ENCODE data around the gene JMJD7. TPM values are rescaled to one million over a fixed set of nuclear protein-coding genes. Genes with fewer than 3 reads are reported as not detected.
A peak's percentile ranks its signal among the peaks of the same experiment; 100 is the strongest.
"Not testable (repeated sequence)": the region's sequence is repeated elsewhere in the genome, so short reads cannot be mapped to it uniquely, and the experiment has no call there.

JMJD7 gene
- total and polyA plus RNA-seq, 5 donors from 2014 or later: 17.0 to 42.2 (median 25.9) TPM

DNA sequence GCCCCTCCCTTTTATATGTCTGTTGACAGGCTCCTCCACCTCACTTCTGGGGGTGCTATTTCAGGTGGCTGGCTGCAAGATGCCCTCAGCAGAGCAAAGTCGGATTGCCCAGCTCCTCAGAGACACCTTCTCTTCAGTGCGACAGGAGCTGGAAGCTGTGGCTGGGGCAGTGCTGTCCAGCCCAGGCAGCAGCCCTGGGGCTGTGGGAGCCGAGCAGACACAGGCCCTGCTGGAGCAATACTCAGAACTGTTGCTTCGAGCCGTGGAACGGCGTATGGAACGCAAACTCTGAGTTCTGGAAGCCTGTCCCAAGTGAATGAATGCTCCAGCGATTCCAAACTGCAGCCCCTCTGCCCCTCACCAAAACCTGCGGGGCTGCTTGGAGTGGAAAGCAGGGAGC is 2.7 kb upstream of the JMJD7 start:
- H3K4me1 ChIP-seq (ENCODE audit: control insufficient read depth, insufficient read depth, low read length, poor library complexity, severe bottlenecking): peaks cover 27% of the 10 kb centered on the region
- no peaks in the 10 kb centered on the region for H3K27me3 ChIP-seq (ENCODE audit: control insufficient read depth, insufficient read depth, low read length)
- ATAC-seq (ENCODE audit: low read depth in 2 of 2) (no peak), DNase-seq (no peak)
- peaks cover 20% of the 10 kb centered on the region for H3K36me3 ChIP-seq (ENCODE audit: control insufficient read depth, insufficient read depth, low read length)
- H3K4me1 Mint-ChIP-seq: peaks cover 9 to 26% (median 12%) of the 10 kb centered on the region in 4 donors
- H3K36me3 Mint-ChIP-seq: peaks cover 6% of the 10 kb centered on the region
- H3K9me3 ChIP-seq (ENCODE audit: control insufficient read depth in 2 of 2, low read length in 2 of 2): no peaks in the 10 kb centered on the region
- H3K9me3 Mint-ChIP-seq: peaks cover 0 to 2% (median 0%) of the 10 kb centered on the region in 7 donors
- peak overlapping the region in 2 of 4 donors; percentile 7 to 66 for H3K4me3 Mint-ChIP-seq
- no peak overlapping the region for H3K27ac Mint-ChIP-seq
- H3K27ac ChIP-seq (ENCODE audit: insufficient read depth, low read length, poor library complexity, severe bottlenecking): no peak overlapping the region
- no peak overlapping the region for H3K4me3 ChIP-seq (ENCODE audit: low read depth, low read length)
- H3K27me3 Mint-ChIP-seq: no peaks in the 10 kb centered on the region

DNA sequence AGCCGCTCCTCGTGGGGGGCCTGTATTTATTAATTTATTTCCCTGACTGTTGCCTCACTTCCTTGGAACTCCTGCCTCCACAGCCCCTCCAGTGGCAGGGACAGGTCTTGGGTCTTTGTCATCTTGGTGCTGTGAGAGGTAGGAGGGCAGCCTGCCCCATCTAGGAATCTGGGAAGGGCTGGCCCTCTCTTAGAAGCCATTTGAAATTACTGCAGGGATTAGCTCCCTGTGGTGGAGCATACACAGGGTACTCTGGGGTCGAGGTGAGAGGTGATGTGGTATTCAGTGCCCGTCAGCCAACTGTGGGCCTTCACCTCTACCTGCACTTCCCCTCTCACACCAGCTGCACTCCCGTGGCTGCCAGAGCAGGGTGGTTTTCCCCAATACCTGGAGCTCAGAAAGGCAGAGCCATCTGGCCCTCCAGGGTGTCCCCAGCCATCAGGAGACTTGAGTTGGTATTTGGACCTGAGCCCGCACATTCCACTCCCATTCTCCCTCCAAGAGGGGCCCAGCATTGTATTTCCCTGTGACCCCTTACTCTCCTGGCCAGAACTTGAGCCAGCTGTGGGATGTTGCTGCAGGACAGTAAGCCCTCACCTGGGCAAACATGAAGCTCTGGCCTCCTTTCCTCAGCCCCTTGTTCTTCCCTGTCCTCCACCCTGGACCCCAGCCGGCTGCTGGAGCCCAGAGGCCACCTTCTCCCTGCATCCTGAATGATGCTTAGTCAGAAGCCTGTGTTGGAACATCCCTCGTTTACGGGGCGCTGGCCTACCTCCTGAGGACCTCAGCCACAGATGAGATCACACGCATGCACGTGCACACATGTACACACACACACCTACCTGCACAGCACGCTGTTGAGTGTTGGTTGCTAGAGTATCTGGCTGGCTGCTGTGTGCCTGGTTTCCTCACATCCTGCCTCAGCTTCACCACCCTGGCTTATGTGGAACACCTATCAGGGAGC is 2.0 kb upstream of the JMJD7 start:
- Histone ChIP-seq H3K4me1 (ENCODE audit: control insufficient read depth, insufficient read depth, low read length, poor library complexity, severe bottlenecking) (peaks cover 34% of the 10 kb centered on the region), H3K4me3 (ENCODE audit: low read depth, low read length) (no peak overlapping the region), H3K27ac (ENCODE audit: insufficient read depth, low read length, poor library complexity, severe bottlenecking) (no peak overlapping the region), H3K9me3 (ENCODE audit: control insufficient read depth in 2 of 2, low read length in 2 of 2) (no peaks in the 10 kb centered on the region), H3K36me3 (ENCODE audit: control insufficient read depth, insufficient read depth, low read length) (peaks cover 20% of the 10 kb centered on the region), H3K27me3 (ENCODE audit: control insufficient read depth, insufficient read depth, low read length) (no peaks in the 10 kb centered on the region)
- H3K36me3 Mint-ChIP-seq: peaks cover 3% of the 10 kb centered on the region
- H3K27ac Mint-ChIP-seq: peak overlapping the region in 2 of 3 donors; percentile 10 to 83
- peaks cover 0 to 2% (median 0%) of the 10 kb centered on the region in 7 donors for H3K9me3 Mint-ChIP-seq
- peaks cover 9 to 31% (median 13%) of the 10 kb centered on the region in 4 donors for H3K4me1 Mint-ChIP-seq
- no peak for ATAC-seq (ENCODE audit: low read depth in 2 of 2)
- DNase-seq: no peak
- H3K27me3 Mint-ChIP-seq: no peaks in the 10 kb centered on the region
- H3K4me3 Mint-ChIP-seq: peak overlapping the region; percentile 44 to 99 (median 92)

DNA sequence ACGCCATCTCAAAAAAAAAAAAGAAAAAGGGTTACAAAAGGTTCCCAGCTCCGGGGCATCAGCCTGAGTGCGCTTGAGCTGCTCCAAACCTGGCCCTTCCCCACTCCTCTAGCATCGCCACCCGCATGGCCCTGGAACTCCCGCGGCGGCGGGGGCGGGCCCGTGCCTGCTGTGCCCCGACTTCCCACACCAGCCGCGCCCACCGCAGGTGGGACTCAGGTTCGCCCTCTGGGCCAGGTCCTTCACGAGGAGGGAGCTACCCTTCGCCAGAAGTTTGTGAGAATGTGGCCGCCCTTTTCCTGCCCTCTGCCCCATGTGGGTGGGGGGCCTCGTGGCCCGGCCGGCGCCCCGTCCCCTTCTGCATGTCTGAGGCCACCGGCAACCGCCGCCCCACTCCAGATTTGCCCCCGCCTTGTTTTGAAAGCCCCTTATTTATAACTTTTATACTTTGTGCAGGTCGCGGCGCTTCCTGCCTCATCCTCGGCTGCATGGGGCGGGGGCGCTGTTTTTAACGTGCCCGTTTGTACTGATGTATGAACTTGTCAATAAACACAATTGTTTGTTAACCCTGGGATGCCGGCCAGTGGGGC is 507 bp upstream of the JMJD7 start:
- Mint-ChIP-seq H3K4me3 (peak overlapping the region; percentile 92 to 99 (median 94)), H3K9me3 (peaks cover 0 to 2% (median 0%) of the 10 kb centered on the region in 7 donors), H3K27ac (peak overlapping the region; percentile 45 to 96 (median 91)), H3K36me3 (peaks cover 6% of the 10 kb centered on the region), H3K4me1 (peaks cover 9 to 46% (median 25%) of the 10 kb centered on the region in 4 donors), H3K27me3 (peaks cover 5% of the 10 kb centered on the region)
- peak; percentile 1 to 19 for ATAC-seq (ENCODE audit: low read depth in 2 of 2)
- Histone ChIP-seq H3K27ac (ENCODE audit: insufficient read depth, low read length, poor library complexity, severe bottlenecking) (peak overlapping the region; percentile 74), H3K4me3 (ENCODE audit: low read depth, low read length) (no peak overlapping the region), H3K4me1 (ENCODE audit: control insufficient read depth, insufficient read depth, low read length, poor library complexity, severe bottlenecking) (peaks cover 50% of the 10 kb centered on the region), H3K9me3 (ENCODE audit: control insufficient read depth in 2 of 2, low read length in 2 of 2) (no peaks in the 10 kb centered on the region), H3K27me3 (ENCODE audit: control insufficient read depth, insufficient read depth, low read length) (no peaks in the 10 kb centered on the region), H3K36me3 (ENCODE audit: control insufficient read depth, insufficient read depth, low read length) (peaks cover 12% of the 10 kb centered on the region)
- DNase-seq: peak in 1 of 3 donors; percentile 52

DNA sequence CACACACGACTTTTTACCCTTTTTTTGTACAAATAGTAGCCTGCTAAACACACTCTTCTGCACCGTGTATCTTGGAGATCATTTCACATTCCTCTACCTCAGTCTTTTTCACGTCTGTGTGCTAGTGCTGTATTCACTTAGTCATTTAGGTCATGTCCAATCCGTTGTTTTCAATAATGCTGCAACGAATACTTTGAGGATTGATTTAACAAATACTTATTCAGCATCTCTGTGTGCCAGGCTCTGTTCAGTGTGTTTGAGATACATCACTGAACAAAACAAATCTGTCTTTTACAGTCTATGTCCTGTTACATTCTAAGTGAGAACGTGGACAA is 882 bp downstream of the JMJD7 start:
- H3K9me3 ChIP-seq (ENCODE audit: control insufficient read depth in 2 of 2, low read length in 2 of 2): no peaks in the 10 kb centered on the region
- H3K4me1 Mint-ChIP-seq: peaks cover 9 to 58% (median 36%) of the 10 kb centered on the region in 4 donors
- H3K27ac Mint-ChIP-seq: peak overlapping the region in 2 of 3 donors; percentile 91 to 96
- H3K27me3 Mint-ChIP-seq: peaks cover 5% of the 10 kb centered on the region
- H3K27me3 ChIP-seq (ENCODE audit: control insufficient read depth, insufficient read depth, low read length): no peaks in the 10 kb centered on the region
- H3K36me3 Mint-ChIP-seq: peaks cover 8% of the 10 kb centered on the region
- peaks cover 56% of the 10 kb centered on the region for H3K4me1 ChIP-seq (ENCODE audit: control insufficient read depth, insufficient read depth, low read length, poor library complexity, severe bottlenecking)
- no peak for ATAC-seq (ENCODE audit: low read depth in 2 of 2)
- peak overlapping the region; percentile 89 for H3K4me3 ChIP-seq (ENCODE audit: low read depth, low read length)
- DNase-seq: peak in 1 of 3 donors; percentile 21
- peaks cover 0 to 2% (median 0%) of the 10 kb centered on the region in 7 donors for H3K9me3 Mint-ChIP-seq
- peak overlapping the region; percentile 92 to 99 (median 94) for H3K4me3 Mint-ChIP-seq
- peak overlapping the region; percentile 74 for H3K27ac ChIP-seq (ENCODE audit: insufficient read depth, low read length, poor library complexity, severe bottlenecking)
- peaks cover 2% of the 10 kb centered on the region for H3K36me3 ChIP-seq (ENCODE audit: control insufficient read depth, insufficient read depth, low read length)

DNA sequence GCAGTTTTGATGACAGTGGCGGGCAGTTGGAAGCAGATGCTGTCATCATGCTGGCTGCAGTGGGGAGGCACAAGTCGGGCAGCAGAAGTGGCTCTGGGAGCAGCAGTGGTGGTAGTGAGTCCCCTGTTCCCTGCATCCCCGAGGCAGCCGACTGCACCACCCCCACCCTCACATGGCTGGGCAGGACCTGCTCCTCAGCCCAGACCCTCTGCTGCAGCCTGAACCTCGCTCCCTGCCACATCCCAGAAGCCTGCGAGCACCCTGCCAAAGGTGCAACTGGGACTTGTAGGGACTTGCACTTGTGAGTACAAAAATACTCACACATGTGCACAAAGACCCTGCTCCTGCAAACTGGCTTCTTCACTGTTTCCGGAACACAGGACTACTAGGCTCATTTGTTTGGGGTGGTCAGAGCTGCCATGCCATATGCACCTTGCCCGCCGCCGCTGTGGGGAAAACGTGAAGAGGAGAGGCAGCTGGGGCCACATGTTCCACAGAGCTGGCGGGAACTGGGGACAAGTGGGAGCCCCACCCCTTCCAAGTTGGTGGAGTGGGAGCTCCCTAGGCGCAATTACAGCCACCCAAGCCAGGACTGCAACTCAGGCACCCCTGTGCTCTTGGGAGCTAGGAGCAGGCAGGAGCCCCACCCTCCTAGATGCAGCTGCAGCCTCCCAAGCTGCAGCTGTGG is 2.2 kb downstream of the JMJD7 start:
- H3K4me1 Mint-ChIP-seq: peaks cover 9 to 67% (median 41%) of the 10 kb centered on the region in 4 donors
- Histone ChIP-seq H3K27me3 (ENCODE audit: control insufficient read depth, insufficient read depth, low read length) (no peaks in the 10 kb centered on the region), H3K4me3 (ENCODE audit: low read depth, low read length) (no peak overlapping the region), H3K36me3 (ENCODE audit: control insufficient read depth, insufficient read depth, low read length) (peaks cover 4% of the 10 kb centered on the region), H3K27ac (ENCODE audit: insufficient read depth, low read length, poor library complexity, severe bottlenecking) (no peak overlapping the region), H3K4me1 (ENCODE audit: control insufficient read depth, insufficient read depth, low read length, poor library complexity, severe bottlenecking) (peaks cover 56% of the 10 kb centered on the region), H3K9me3 (ENCODE audit: control insufficient read depth in 2 of 2, low read length in 2 of 2) (no peaks in the 10 kb centered on the region)
- H3K4me3 Mint-ChIP-seq: peak overlapping the region; percentile 15 to 68 (median 40)
- peaks cover 14% of the 10 kb centered on the region for H3K36me3 Mint-ChIP-seq
- no peak overlapping the region for H3K27ac Mint-ChIP-seq
- H3K27me3 Mint-ChIP-seq: peaks cover 5% of the 10 kb centered on the region
- peaks cover 0 to 2% (median 0%) of the 10 kb centered on the region in 7 donors for H3K9me3 Mint-ChIP-seq
- no peak for DNase-seq
- no peak for ATAC-seq (ENCODE audit: low read depth in 2 of 2)

DNA sequence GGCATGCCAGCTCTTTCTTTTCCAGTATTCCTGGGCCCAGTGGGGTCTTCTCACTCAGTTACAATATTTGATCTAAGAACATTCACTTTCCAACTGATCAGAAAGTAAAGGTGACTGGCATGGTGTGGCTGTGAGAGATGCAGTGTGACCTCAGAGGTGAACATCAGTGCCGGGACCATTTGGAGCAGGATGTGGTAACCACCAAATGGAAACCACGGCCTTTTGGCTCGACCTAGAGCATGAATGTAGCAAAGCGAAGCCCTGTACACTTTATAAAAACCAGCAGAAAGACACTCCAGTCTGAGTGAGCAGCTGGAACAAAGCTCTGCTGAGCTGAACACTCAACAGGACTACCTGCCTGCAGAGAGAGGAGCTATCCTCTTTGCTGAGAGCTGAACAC is 3.4 kb downstream of the JMJD7 start:
- DNase-seq: peak in 2 of 3 donors; percentile 63 to 85
- ATAC-seq (ENCODE audit: low read depth in 2 of 2): peak; percentile 34 to 35
- not testable (repeated sequence) for H3K27ac ChIP-seq (ENCODE audit: insufficient read depth, low read length, poor library complexity, severe bottlenecking); H3K9me3 ChIP-seq (ENCODE audit: control insufficient read depth in 2 of 2, low read length in 2 of 2); H3K27me3 ChIP-seq (ENCODE audit: control insufficient read depth, insufficient read depth, low read length); H3K27me3 Mint-ChIP-seq; H3K36me3 ChIP-seq (ENCODE audit: control insufficient read depth, insufficient read depth, low read length); H3K9me3 Mint-ChIP-seq
- Histone ChIP-seq H3K4me3 (ENCODE audit: low read depth, low read length) (peak overlapping the region; percentile 35), H3K4me1 (ENCODE audit: control insufficient read depth, insufficient read depth, low read length, poor library complexity, severe bottlenecking) (peaks cover 56% of the 10 kb centered on the region)
- Mint-ChIP-seq H3K4me1 (peaks cover 9 to 70% (median 42%) of the 10 kb centered on the region in 4 donors), H3K36me3 (peaks cover 18% of the 10 kb centered on the region), H3K27ac (peak overlapping the region in 2 of 3 donors; percentile 79 to 89), H3K4me3 (peak overlapping the region; percentile 62 to 87 (median 79))

DNA sequence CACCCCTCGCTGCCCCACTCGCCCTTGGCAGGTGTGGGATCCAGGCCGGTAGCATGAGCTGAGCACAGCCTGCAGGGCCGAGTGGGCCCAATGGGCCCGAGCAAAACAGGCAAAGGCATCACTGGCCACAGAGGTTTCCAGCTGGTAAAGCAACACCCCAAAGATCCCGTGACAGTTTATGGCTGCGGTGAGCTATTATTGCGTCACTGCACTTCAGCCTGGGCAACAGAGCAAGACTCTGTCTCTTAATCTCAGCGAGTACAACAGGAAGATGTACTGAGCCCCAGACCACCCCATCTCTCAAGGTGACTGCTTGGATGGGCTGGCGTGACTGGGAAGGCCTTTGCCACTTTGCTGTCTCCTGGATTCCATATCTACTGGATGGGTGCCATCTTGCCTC is 4.3 kb downstream of the JMJD7 start:
- peak overlapping the region in 2 of 4 donors; percentile 17 to 37 for H3K4me3 Mint-ChIP-seq
- Histone ChIP-seq H3K9me3 (ENCODE audit: control insufficient read depth in 2 of 2, low read length in 2 of 2) (no peaks in the 10 kb centered on the region), H3K27ac (ENCODE audit: insufficient read depth, low read length, poor library complexity, severe bottlenecking) (no peak overlapping the region), H3K27me3 (ENCODE audit: control insufficient read depth, insufficient read depth, low read length) (no peaks in the 10 kb centered on the region), H3K4me1 (ENCODE audit: control insufficient read depth, insufficient read depth, low read length, poor library complexity, severe bottlenecking) (peaks cover 52% of the 10 kb centered on the region), H3K36me3 (ENCODE audit: control insufficient read depth, insufficient read depth, low read length) (peaks cover 7% of the 10 kb centered on the region), H3K4me3 (ENCODE audit: low read depth, low read length) (no peak overlapping the region)
- peaks cover 9 to 70% (median 41%) of the 10 kb centered on the region in 4 donors for H3K4me1 Mint-ChIP-seq
- H3K27ac Mint-ChIP-seq: peak overlapping the region in 2 of 3 donors; percentile 7 to 45
- H3K36me3 Mint-ChIP-seq: peaks cover 22% of the 10 kb centered on the region
- ATAC-seq (ENCODE audit: low read depth in 2 of 2) (no peak), DNase-seq (no peak)
- peaks cover 5% of the 10 kb centered on the region for H3K27me3 Mint-ChIP-seq
- peaks cover 0 to 2% (median 0%) of the 10 kb centered on the region in 7 donors for H3K9me3 Mint-ChIP-seq
